ENCODE data around the gene TIMM29. TPM values are rescaled to one million over a fixed set of nuclear protein-coding genes. Genes with fewer than 3 reads are reported as not detected.
A peak's percentile ranks its signal among the peaks of the same experiment; 100 is the strongest.

Gene TIMM29
- total and polyA plus RNA-seq, 5 donors from 2014 or later = 21.8 to 38.3 (median 31.7) TPM

DNA sequence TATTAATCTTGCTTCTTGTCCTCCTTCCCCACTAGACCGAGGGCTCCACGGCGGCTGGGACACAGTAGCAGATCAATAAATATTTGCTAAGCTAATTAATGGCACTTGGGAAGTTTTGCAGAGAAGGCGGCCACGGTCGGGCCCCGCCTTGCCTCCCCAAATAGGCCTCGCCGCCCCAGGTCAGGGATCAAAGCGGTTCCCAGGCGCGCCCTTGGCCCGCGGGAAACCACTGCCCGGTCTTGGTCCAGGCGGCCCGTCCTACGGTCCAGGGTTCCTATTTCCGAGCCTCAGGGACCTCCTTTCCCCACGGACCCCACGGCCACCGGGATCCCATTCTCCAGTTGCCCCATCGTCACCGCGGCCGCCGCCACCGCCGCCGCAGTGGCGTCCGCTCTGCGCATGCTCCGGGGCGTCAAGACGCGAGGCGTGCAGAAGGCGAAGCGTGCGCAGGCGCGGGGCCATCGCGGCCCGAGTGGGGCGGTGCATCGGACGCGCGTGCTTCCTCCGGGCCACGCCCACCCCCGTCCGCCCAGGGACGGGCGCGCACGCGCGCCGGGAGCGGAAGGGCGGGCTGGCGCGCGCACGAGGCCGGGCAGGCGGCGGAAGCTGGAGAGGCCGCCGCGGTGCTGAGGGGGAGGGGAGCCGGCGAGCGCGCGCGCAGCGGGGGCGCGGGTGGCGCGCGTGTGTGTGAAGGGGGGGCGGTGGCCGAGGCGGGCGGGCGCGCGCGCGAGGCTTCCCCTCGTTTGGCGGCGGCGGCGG lies 31.9 kb downstream of the TIMM29 start, which contains the start of gene SMARCA4:
Gene SMARCA4, plus strand, starts transcription at position 717 of the 759 bp plus-strand sequence. CDS start 23,122 bp downstream, outside the sequence.
- Histone ChIP-seq H3K4me1 (ENCODE audit: control insufficient read depth, insufficient read depth, low read length, poor library complexity, severe bottlenecking) (peaks cover 38% of the 10 kb centered on the region), H3K27me3 (ENCODE audit: control insufficient read depth, insufficient read depth, low read length) (no peaks in the 10 kb centered on the region), H3K36me3 (ENCODE audit: control insufficient read depth, insufficient read depth, low read length) (no peaks in the 10 kb centered on the region), H3K27ac (ENCODE audit: insufficient read depth, low read length, poor library complexity, severe bottlenecking) (peak within 1 kb of the TSS; percentile 90), H3K9me3 (ENCODE audit: control insufficient read depth in 2 of 2, low read length in 2 of 2) (no peaks in the 10 kb centered on the region), H3K4me3 (ENCODE audit: low read depth, low read length) (peak within 1 kb of the TSS; percentile 86)
- Mint-ChIP-seq H3K27me3 (peaks cover 4% of the 10 kb centered on the region), H3K36me3 (peaks cover 3% of the 10 kb centered on the region), H3K27ac (peak within 1 kb of the TSS; percentile 82 to 94 (median 93)), H3K9me3 (no peaks in the 10 kb centered on the region), H3K4me3 (peak within 1 kb of the TSS; percentile 90 to 98 (median 95)), H3K4me1 (peaks cover 14 to 49% (median 28%) of the 10 kb centered on the region in 4 donors)
- ATAC-seq (ENCODE audit: low read depth in 2 of 2) = peak; percentile 82 to 85
- DNase-seq = peak; percentile 97 to 98 (median 97)

DNA sequence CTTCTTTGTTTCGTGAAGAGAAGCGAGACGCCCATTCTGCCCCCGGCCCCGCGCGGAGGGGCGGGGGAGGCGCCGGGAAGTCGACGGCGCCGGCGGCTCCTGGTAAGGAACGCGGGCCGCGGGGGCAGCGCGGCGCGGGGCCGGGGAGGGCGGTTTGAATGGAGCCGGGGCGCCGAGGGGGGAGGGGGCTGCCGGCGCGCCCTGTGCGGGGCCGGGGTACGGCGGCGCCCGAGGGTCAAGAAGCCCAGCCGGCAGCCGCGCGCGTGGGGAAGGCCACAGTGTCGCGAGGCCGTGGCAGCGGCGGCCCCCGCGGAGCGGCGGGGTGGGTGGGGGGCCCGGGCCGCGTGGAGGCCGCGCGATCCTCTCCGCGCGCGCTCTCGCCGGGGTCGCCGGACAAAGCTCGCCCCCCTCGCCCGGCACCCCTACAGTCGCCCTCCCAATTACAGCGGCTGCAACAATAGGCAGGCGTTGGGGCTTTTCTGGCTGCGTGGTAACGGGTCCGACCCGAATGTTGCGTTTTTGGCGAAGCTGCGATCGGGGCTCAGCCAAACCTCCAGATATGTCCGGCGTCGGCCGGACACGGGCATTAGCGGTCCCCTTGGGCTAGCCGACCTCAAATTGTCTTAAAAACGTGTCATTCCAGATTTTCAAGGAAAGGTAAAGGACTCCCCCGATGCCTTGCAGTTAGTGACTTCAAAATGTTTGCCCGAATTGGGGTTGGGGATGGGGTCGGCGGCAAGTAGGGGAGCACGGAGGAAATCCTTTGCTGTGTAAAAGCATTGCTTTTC lies 32.7 kb downstream of the TIMM29 start:
- peak; percentile 18 to 29 for ATAC-seq (ENCODE audit: low read depth in 2 of 2)
- DNase-seq = peak in 2 of 3 donors; percentile 14 to 24
- Histone ChIP-seq H3K27me3 (ENCODE audit: control insufficient read depth, insufficient read depth, low read length) (no peaks in the 10 kb centered on the region), H3K4me3 (ENCODE audit: low read depth, low read length) (peak overlapping the region; percentile 86), H3K27ac (ENCODE audit: insufficient read depth, low read length, poor library complexity, severe bottlenecking) (peak overlapping the region; percentile 67), H3K36me3 (ENCODE audit: control insufficient read depth, insufficient read depth, low read length) (no peaks in the 10 kb centered on the region), H3K9me3 (ENCODE audit: control insufficient read depth in 2 of 2, low read length in 2 of 2) (no peaks in the 10 kb centered on the region), H3K4me1 (ENCODE audit: control insufficient read depth, insufficient read depth, low read length, poor library complexity, severe bottlenecking) (peaks cover 38% of the 10 kb centered on the region)
- Mint-ChIP-seq H3K4me3 (peak overlapping the region; percentile 84 to 97 (median 92)), H3K9me3 (no peaks in the 10 kb centered on the region), H3K4me1 (peaks cover 18 to 52% (median 31%) of the 10 kb centered on the region in 4 donors), H3K27me3 (peaks cover 4% of the 10 kb centered on the region), H3K27ac (peak overlapping the region; percentile 63 to 93 (median 88)), H3K36me3 (peaks cover 6% of the 10 kb centered on the region)

DNA sequence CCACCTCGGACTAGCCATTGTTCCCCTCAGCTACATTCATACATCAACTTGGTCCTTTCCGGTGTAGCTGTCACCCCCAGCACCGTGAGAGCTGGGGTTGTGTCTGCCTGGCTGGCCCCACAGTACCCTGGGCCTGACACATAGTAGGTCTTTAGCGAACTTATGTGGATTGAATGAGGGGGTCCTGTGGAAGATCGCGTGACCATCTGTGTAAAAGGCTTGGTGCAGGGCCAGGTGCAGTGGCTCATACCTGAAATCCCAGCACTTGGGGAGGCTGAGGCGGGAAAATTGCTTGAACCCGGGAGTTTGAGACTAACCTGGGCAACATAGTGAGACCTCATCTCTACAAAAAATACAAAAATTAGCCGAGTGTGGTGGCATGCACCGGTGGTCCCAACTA lies 34.3 kb downstream of the TIMM29 start:
- no peaks in the 10 kb centered on the region for H3K36me3 ChIP-seq (ENCODE audit: control insufficient read depth, insufficient read depth, low read length)
- Mint-ChIP-seq H3K4me3 (peak overlapping the region; percentile 84 to 97 (median 92)), H3K27ac (peak overlapping the region; percentile 82 to 93 (median 88)), H3K36me3 (peaks cover 10% of the 10 kb centered on the region), H3K9me3 (no peaks in the 10 kb centered on the region), H3K4me1 (peaks cover 18 to 57% (median 36%) of the 10 kb centered on the region in 4 donors), H3K27me3 (peaks cover 4% of the 10 kb centered on the region)
- H3K9me3 ChIP-seq (ENCODE audit: control insufficient read depth in 2 of 2, low read length in 2 of 2) = no peaks in the 10 kb centered on the region
- H3K4me1 ChIP-seq (ENCODE audit: control insufficient read depth, insufficient read depth, low read length, poor library complexity, severe bottlenecking) = peaks cover 38% of the 10 kb centered on the region
- no peak overlapping the region for H3K4me3 ChIP-seq (ENCODE audit: low read depth, low read length)
- H3K27me3 ChIP-seq (ENCODE audit: control insufficient read depth, insufficient read depth, low read length) = no peaks in the 10 kb centered on the region
- H3K27ac ChIP-seq (ENCODE audit: insufficient read depth, low read length, poor library complexity, severe bottlenecking) = peak overlapping the region; percentile 62
- DNase-seq = no peak
- ATAC-seq (ENCODE audit: low read depth in 2 of 2) = no peak

DNA sequence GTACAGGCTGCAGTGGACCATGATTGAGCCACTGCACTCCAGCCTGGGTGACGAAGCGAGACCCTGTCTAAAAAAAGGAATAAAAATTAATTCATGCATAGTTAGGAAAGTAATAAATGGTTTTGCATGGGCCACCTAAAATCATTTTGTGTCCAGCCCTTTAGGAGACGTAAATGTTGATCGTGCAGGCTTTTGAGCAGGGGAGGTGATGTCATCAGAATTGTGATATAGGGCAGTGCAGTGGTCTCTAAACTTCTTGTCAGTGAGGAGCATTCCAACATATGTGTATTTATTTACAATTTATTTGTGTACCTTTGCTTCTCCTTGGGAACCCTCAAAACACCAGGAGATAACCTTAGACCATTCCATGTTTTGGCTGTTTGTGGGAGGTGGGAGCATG lies 35.3 kb downstream of the TIMM29 start:
- no peak for DNase-seq
- Mint-ChIP-seq H3K36me3 (peaks cover 10% of the 10 kb centered on the region), H3K4me3 (peak overlapping the region; percentile 59 to 97 (median 88)), H3K4me1 (peaks cover 18 to 66% (median 42%) of the 10 kb centered on the region in 4 donors), H3K27ac (peak overlapping the region; percentile 74 to 93 (median 88)), H3K27me3 (peaks cover 4% of the 10 kb centered on the region), H3K9me3 (no peaks in the 10 kb centered on the region)
- H3K27me3 ChIP-seq (ENCODE audit: control insufficient read depth, insufficient read depth, low read length) = no peaks in the 10 kb centered on the region
- peaks cover 40% of the 10 kb centered on the region for H3K4me1 ChIP-seq (ENCODE audit: control insufficient read depth, insufficient read depth, low read length, poor library complexity, severe bottlenecking)
- ATAC-seq (ENCODE audit: low read depth in 2 of 2) = no peak
- no peaks in the 10 kb centered on the region for H3K36me3 ChIP-seq (ENCODE audit: control insufficient read depth, insufficient read depth, low read length)
- H3K4me3 ChIP-seq (ENCODE audit: low read depth, low read length) = no peak overlapping the region
- no peaks in the 10 kb centered on the region for H3K9me3 ChIP-seq (ENCODE audit: control insufficient read depth in 2 of 2, low read length in 2 of 2)
- peak overlapping the region; percentile 62 for H3K27ac ChIP-seq (ENCODE audit: insufficient read depth, low read length, poor library complexity, severe bottlenecking)

DNA sequence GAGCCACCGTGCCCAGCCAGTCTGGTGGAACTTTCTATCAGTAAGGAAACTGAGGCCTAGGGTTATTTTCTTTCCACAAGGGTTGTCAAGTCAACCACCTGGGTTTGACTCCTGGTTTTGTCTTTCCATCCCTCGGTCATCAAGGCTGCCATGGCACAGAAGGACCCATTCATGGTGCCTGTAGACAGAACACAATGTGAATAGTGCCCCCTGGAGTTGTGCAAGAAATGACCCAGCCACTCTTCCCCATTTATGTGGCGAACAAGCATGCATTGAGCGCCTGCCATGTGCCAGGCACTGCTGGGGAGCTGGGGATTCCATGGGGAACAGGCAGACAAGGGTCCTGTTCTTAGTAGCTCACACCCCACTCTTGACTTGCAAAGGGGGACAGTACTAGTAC lies 36.3 kb downstream of the TIMM29 start:
- Histone ChIP-seq H3K4me3 (ENCODE audit: low read depth, low read length) (no peak overlapping the region), H3K27me3 (ENCODE audit: control insufficient read depth, insufficient read depth, low read length) (no peaks in the 10 kb centered on the region), H3K9me3 (ENCODE audit: control insufficient read depth in 2 of 2, low read length in 2 of 2) (no peaks in the 10 kb centered on the region), H3K36me3 (ENCODE audit: control insufficient read depth, insufficient read depth, low read length) (no peaks in the 10 kb centered on the region), H3K4me1 (ENCODE audit: control insufficient read depth, insufficient read depth, low read length, poor library complexity, severe bottlenecking) (peaks cover 41% of the 10 kb centered on the region), H3K27ac (ENCODE audit: insufficient read depth, low read length, poor library complexity, severe bottlenecking) (no peak overlapping the region)
- H3K4me3 Mint-ChIP-seq = peak overlapping the region in 1 of 4 donors; percentile 84
- peaks cover 18 to 68% (median 46%) of the 10 kb centered on the region in 4 donors for H3K4me1 Mint-ChIP-seq
- DNase-seq (no peak), ATAC-seq (ENCODE audit: low read depth in 2 of 2) (no peak)
- peaks cover 4% of the 10 kb centered on the region for H3K27me3 Mint-ChIP-seq
- H3K27ac Mint-ChIP-seq = no peak overlapping the region
- H3K9me3 Mint-ChIP-seq = no peaks in the 10 kb centered on the region
- H3K36me3 Mint-ChIP-seq = peaks cover 13% of the 10 kb centered on the region

DNA sequence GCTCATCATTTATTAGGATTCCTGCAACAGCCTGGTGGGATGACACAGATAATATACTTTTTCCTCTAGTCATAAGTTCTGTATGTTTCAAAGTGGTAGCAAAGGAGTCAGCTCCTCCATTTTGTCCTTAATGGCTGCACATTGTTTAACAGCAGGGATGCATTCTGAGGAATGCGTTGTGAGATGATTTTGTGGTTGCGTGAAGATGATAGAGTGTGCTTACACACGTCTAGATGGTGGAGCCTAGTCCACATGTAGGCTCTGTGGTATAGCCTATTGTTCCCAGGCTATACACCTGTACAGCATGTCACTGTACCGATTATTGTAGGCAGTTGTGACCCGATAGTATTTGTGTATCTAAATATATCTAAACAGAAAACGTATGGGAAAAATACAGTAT lies 36.8 kb downstream of the TIMM29 start:
- Histone ChIP-seq H3K27ac (ENCODE audit: insufficient read depth, low read length, poor library complexity, severe bottlenecking) (no peak overlapping the region), H3K27me3 (ENCODE audit: control insufficient read depth, insufficient read depth, low read length) (no peaks in the 10 kb centered on the region), H3K36me3 (ENCODE audit: control insufficient read depth, insufficient read depth, low read length) (no peaks in the 10 kb centered on the region), H3K9me3 (ENCODE audit: control insufficient read depth in 2 of 2, low read length in 2 of 2) (no peaks in the 10 kb centered on the region), H3K4me3 (ENCODE audit: low read depth, low read length) (no peak overlapping the region), H3K4me1 (ENCODE audit: control insufficient read depth, insufficient read depth, low read length, poor library complexity, severe bottlenecking) (peaks cover 36% of the 10 kb centered on the region)
- ATAC-seq (ENCODE audit: low read depth in 2 of 2) (no peak), DNase-seq (no peak)
- H3K9me3 Mint-ChIP-seq = no peaks in the 10 kb centered on the region
- peak overlapping the region in 1 of 4 donors; percentile 84 for H3K4me3 Mint-ChIP-seq
- H3K27me3 Mint-ChIP-seq = peaks cover under 1% of the 10 kb centered on the region
- peaks cover 15% of the 10 kb centered on the region for H3K36me3 Mint-ChIP-seq
- no peak overlapping the region for H3K27ac Mint-ChIP-seq
- H3K4me1 Mint-ChIP-seq = peaks cover 18 to 68% (median 50%) of the 10 kb centered on the region in 4 donors

DNA sequence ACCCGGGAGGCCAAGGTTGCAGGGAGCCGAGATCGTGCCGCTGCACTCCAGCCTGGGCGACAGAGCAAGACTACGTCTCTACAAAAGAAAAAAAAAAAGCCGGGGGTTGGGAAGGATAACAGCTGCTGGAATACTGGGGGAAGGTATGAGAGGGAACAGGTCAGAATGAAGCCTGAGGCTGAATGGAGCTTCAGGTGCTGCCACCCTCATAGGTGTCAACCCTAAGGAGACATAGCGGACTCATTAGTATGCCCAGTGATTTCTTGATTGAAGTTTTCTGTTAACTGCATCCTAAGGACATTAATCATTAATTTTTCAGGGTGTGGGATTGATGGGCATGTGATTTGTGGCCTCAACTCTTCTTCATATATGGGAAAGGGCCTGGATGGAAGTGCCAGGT lies 38.2 kb downstream of the TIMM29 start:
- H3K9me3 Mint-ChIP-seq = no peaks in the 10 kb centered on the region
- Histone ChIP-seq H3K27ac (ENCODE audit: insufficient read depth, low read length, poor library complexity, severe bottlenecking) (no peak overlapping the region), H3K36me3 (ENCODE audit: control insufficient read depth, insufficient read depth, low read length) (no peaks in the 10 kb centered on the region), H3K4me3 (ENCODE audit: low read depth, low read length) (no peak overlapping the region), H3K4me1 (ENCODE audit: control insufficient read depth, insufficient read depth, low read length, poor library complexity, severe bottlenecking) (peaks cover 30% of the 10 kb centered on the region), H3K27me3 (ENCODE audit: control insufficient read depth, insufficient read depth, low read length) (no peaks in the 10 kb centered on the region), H3K9me3 (ENCODE audit: control insufficient read depth in 2 of 2, low read length in 2 of 2) (no peaks in the 10 kb centered on the region)
- peaks cover 15% of the 10 kb centered on the region for H3K36me3 Mint-ChIP-seq
- H3K4me1 Mint-ChIP-seq = peaks cover 22 to 71% (median 51%) of the 10 kb centered on the region in 4 donors
- peak overlapping the region in 3 of 4 donors; percentile 9 to 24 (median 18) for H3K4me3 Mint-ChIP-seq
- H3K27me3 Mint-ChIP-seq = no peaks in the 10 kb centered on the region
- ATAC-seq (ENCODE audit: low read depth in 2 of 2) (no peak), DNase-seq (no peak)
- H3K27ac Mint-ChIP-seq = peak overlapping the region in 1 of 3 donors; percentile 57

Data from CD4-positive, CD25-positive, alpha-beta regulatory T cell (primary cell).